Left ventricle myocardium inferior (tissue), 1 donor: ENCODE results near the gene TMTC1. TPM values are rescaled to one million over a fixed set of nuclear protein-coding genes. Genes with fewer than 3 reads are reported as not detected.

ENCODE experiments used
- DNase-seq: peaks from one replicate; pipeline ENCODE4 v3.0.0-alpha.2; 2020
- H3K27ac ChIP-seq: fragments of 200-600 bp; replicated peaks from 2 replicates; pipeline ENCODE4 v1.8.0; 2021
- H3K27me3 ChIP-seq: fragments of 200-600 bp; 2 replicates; pipeline ENCODE4 v1.8.0; 2021; ENCODE audit warnings: low read depth
- H3K36me3 ChIP-seq: fragments of 200-600 bp; 2 replicates; pipeline ENCODE4 v1.8.0; 2021
- H3K4me1 ChIP-seq: fragments of 200-600 bp; 2 replicates; pipeline ENCODE4 v1.8.0; 2021
- H3K4me3 ChIP-seq: fragments of 200-600 bp; 2 replicates; pipeline ENCODE4 v1.8.0; 2021; ENCODE audit warnings: mild to moderate bottlenecking, moderate library complexity
- H3K9me3 ChIP-seq: fragments of 200-600 bp; replicated peaks from 2 replicates; pipeline ENCODE4 v1.8.0; 2021
- intact Hi-C: fragments of 100-400 bp; cut with micrococcal nuclease; formaldehyde crosslinking; loops from one replicate; pipeline ENCODE4 v1.11.0; 2022
- total RNA-seq: library from RNA; stranded (reverse); fragmentation: NEBNext Ultra II Directional; extraction: Animal tissue kit (Norgen Biotek cat#: 25700); gene quantifications from one replicate; pipeline ENCODE4 v1.2.1, GENCODE V29; 2021
- TF ChIP-seq, protein P1 (sequence below): fragments of 200-600 bp; IDR thresholded peaks from 2 replicates; pipeline ENCODE4 v1.8.0; 2021; ENCODE audit warnings: antibody characterized with exemption, mild to moderate bottlenecking, borderline replicate concordance
- donor health status: DM: no; HTN: yes; CAD: no; lungs with severe emphysema.

Gene TMTC1
- total RNA-seq, 1 donor from 2014 or later, result 38.4 TPM

- intact Hi-C loops, result no loop called here
- H3K36me3 ChIP-seq, result no peaks in the 10 kb centered on the region
- DNase-seq, result no peak
- no peaks in the 10 kb centered on the region for H3K27me3 ChIP-seq
- no peak overlapping the region for H3K4me3 ChIP-seq
- H3K9me3 ChIP-seq, result no peaks in the 10 kb centered on the region
- peak overlapping the region; percentile 29 for H3K27ac ChIP-seq
- TF ChIP-seq, protein P1, sequence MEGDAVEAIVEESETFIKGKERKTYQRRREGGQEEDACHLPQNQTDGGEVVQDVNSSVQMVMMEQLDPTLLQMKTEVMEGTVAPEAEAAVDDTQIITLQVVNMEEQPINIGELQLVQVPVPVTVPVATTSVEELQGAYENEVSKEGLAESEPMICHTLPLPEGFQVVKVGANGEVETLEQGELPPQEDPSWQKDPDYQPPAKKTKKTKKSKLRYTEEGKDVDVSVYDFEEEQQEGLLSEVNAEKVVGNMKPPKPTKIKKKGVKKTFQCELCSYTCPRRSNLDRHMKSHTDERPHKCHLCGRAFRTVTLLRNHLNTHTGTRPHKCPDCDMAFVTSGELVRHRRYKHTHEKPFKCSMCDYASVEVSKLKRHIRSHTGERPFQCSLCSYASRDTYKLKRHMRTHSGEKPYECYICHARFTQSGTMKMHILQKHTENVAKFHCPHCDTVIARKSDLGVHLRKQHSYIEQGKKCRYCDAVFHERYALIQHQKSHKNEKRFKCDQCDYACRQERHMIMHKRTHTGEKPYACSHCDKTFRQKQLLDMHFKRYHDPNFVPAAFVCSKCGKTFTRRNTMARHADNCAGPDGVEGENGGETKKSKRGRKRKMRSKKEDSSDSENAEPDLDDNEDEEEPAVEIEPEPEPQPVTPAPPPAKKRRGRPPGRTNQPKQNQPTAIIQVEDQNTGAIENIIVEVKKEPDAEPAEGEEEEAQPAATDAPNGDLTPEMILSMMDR, result no peak
- peaks cover 59% of the 10 kb centered on the region for H3K4me1 ChIP-seq
Observed at GRCh38 chr12:29711381-29711780, 72.4 kb downstream of the TMTC1 start.

DNA sequence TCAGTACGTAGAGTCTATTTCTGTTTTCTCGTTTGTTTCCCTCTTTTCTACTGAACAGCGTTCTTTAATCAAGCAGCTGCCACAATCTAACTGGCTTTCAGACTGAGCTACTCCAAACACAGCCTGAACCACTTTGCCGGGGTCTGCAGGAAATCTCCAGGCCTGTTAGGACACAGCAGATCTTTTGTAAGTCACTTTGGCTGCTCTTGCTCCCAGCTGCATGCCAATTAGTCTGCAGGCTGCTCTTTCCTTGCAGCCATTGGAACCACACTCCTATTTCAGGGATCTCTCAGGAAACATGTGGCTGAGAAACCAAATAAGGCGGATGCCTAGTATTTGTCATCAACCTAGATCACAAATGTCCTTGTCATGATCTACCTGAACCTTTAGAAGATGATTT is 73.6 kb downstream of the TMTC1 start:
- TF ChIP-seq, protein P1, result no peak
- intact Hi-C loops, result no loop called here
- peak overlapping the region; percentile 75 for H3K27ac ChIP-seq
- peaks cover 69% of the 10 kb centered on the region for H3K4me1 ChIP-seq
- H3K36me3 ChIP-seq, result no peaks in the 10 kb centered on the region
- peak; percentile 39 for DNase-seq
- H3K27me3 ChIP-seq, result no peaks in the 10 kb centered on the region
- H3K4me3 ChIP-seq, result peak overlapping the region; percentile 8
- H3K9me3 ChIP-seq, result no peaks in the 10 kb centered on the region

DNA sequence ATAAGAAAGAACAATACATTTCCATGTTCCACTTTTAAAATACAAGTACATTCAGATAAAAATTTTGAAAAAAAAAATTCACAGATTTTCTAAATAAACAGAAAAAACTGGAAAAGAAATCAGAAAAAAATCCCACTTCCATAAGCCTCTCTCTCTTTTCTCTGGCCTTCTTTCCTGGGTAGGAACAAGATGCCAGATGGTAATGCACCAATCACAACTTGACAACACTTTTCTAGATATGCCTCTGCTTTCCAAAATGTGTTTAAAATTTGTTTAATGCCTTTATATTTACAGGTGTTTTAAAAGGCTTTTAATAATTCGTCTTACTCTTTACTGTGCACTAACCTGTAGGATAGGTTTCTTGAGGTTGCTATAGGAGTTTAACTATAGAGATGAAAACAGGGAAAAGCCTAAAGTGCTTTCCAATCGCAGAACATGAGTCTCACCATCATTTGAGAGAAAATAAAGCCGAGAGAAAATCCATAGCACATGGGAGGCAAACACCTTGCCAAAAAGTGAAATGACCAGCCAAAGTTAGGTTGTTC is 74.2 kb downstream of the TMTC1 start:
- peaks cover 65% of the 10 kb centered on the region for H3K4me1 ChIP-seq
- peak overlapping the region; percentile 75 for H3K27ac ChIP-seq
- intact Hi-C loops, result no loop called here
- no peaks in the 10 kb centered on the region for H3K27me3 ChIP-seq
- no peaks in the 10 kb centered on the region for H3K36me3 ChIP-seq
- peak overlapping the region; percentile 8 for H3K4me3 ChIP-seq
- TF ChIP-seq, protein P1, result no peak
- H3K9me3 ChIP-seq, result no peaks in the 10 kb centered on the region
- no peak for DNase-seq

DNA sequence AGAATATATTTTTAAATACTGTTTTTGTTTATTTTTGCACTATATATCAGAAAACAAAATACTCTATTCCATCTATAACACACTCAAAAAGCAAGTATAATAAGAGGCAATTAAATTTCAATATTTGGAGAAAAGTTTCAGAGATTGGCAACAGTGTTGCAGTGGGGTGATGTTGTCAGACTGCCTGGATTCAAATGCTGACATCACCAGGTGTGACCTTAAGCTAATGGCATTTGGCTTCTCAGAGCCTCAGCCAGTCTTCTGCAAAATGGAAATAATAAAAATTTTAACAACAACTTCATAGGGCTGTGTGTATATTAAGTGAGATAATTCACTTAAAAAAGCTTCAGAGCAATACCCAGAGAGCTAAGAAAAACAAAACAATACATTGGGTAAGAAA is 74.7 kb downstream of the TMTC1 start:
- no peaks in the 10 kb centered on the region for H3K36me3 ChIP-seq
- TF ChIP-seq, protein P1, result no peak
- H3K4me1 ChIP-seq, result peaks cover 60% of the 10 kb centered on the region
- intact Hi-C loops, result no loop called here
- H3K4me3 ChIP-seq, result no peak overlapping the region
- no peaks in the 10 kb centered on the region for H3K9me3 ChIP-seq
- DNase-seq, result no peak
- H3K27me3 ChIP-seq, result no peaks in the 10 kb centered on the region
- peak overlapping the region; percentile 75 for H3K27ac ChIP-seq

GRCh38 chr12:29707846-29708245 is 75.9 kb downstream of the TMTC1 start:
- intact Hi-C loops, result no loop called here
- no peak overlapping the region for H3K4me3 ChIP-seq
- H3K27me3 ChIP-seq, result no peaks in the 10 kb centered on the region
- no peak overlapping the region for H3K27ac ChIP-seq
- H3K4me1 ChIP-seq, result peaks cover 51% of the 10 kb centered on the region
- DNase-seq, result no peak
- no peaks in the 10 kb centered on the region for H3K9me3 ChIP-seq
- no peaks in the 10 kb centered on the region for H3K36me3 ChIP-seq
- TF ChIP-seq, protein P1, result no peak
